Epithelial cell of esophagus (primary cell): ENCODE data around the gene MCM7.

ENCODE experiments used
- DNase-seq: peaks from one replicate; pipeline ENCODE4 v3.0.0; 2010; ENCODE audit warnings: low read depth
- H3K4me3 ChIP-seq: 2 replicates; pipeline ENCODE4 v1.5.1; 2011; ENCODE audit warnings: mild to moderate bottlenecking, low read length, control low read depth
- CTCF ChIP-seq: IDR thresholded peaks from 2 replicates; pipeline ENCODE4 v1.5.1; 2011; ENCODE audit warnings: low read depth, mild to moderate bottlenecking, low read length, control low read depth, inconsistent platforms; ENCODE audit not compliant: insufficient read depth; ENCODE audit errors: missing control alignments

Gene MCM7

GRCh38 chr7:100065452-100066186 lies 35.6 kb downstream of the MCM7 start:
- H3K4me3 ChIP-seq: no peak overlapping the region
- no peak for TF ChIP-seq CTCF
- DNase-seq: no peak

- no peak for DNase-seq
- TF ChIP-seq CTCF: no peak
- no peak overlapping the region for H3K4me3 ChIP-seq
Observed at GRCh38 chr7:100064162-100064561, 37.0 kb downstream of the MCM7 start.

GRCh38 chr7:100063376-100063775 lies 37.8 kb downstream of the MCM7 start:
- no peak for TF ChIP-seq CTCF
- H3K4me3 ChIP-seq: no peak overlapping the region
- no peak for DNase-seq

- DNase-seq: no peak
- H3K4me3 ChIP-seq: no peak overlapping the region
- no peak for TF ChIP-seq CTCF
Observed at GRCh38 chr7:100061518-100062193, 39.5 kb downstream of the MCM7 start.

- no peak overlapping the region for H3K4me3 ChIP-seq
- TF ChIP-seq CTCF: no peak
- DNase-seq: no peak
Observed at GRCh38 chr7:100059251-100059739, 41.9 kb downstream of the MCM7 start.

- no peak for TF ChIP-seq CTCF
- DNase-seq: no peak
- no peak overlapping the region for H3K4me3 ChIP-seq
Observed at GRCh38 chr7:100057006-100057405, 44.2 kb downstream of the MCM7 start.
